Myocyte (in vitro differentiated cells): Measurements from ENCODE around the gene MRPL20. TPM values are rescaled to one million over a fixed set of nuclear protein-coding genes. Genes with fewer than 3 reads are reported as not detected.
"Not testable (repeated sequence)": the region's sequence is repeated elsewhere in the genome, so short reads cannot be mapped to it uniquely, and the experiment has no call there.

Experiments used
- DNase-seq: peaks from one replicate; pipeline ENCODE4 v3.0.0-alpha.2; 2012; ENCODE audit warnings: low read depth
- total RNA-seq: library from RNA; depleted of rRNA; stranded (reverse); fragments of >200 nt; gene quantifications from 2 replicates; pipeline ENCODE4 v1.2.3, GENCODE V29; 2014

MRPL20 gene
- total RNA-seq, 1 donor from 2014 or later: 113 TPM

DNA sequence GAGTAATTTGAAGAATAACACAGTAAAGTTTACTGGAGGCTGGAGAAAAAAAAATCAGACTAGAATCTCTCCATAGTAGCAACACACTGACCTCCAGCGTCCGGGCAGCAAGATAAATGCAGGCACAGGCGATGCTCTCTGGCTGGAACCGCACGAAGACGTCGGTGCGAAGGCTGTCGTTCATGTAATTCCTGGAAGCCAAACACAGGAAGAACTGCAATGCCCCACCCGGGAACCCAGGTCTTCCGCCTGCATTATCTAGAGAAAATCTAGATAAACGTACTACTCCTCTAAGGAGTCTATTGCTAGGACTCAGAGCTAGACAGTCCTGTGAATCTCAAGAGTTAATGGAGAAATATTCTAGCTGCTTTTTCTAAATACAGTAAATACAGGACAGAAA, 16.4 kb downstream of the MRPL20 start:
- DNase-seq: no peak

- no peak for DNase-seq
These were observed 19.0 kb downstream of the MRPL20 start for GRCh38 chr1:1388078-1388472.

- no peak for DNase-seq
These were observed 19.7 kb downstream of the MRPL20 start for GRCh38 chr1:1387098-1388077.

DNA sequence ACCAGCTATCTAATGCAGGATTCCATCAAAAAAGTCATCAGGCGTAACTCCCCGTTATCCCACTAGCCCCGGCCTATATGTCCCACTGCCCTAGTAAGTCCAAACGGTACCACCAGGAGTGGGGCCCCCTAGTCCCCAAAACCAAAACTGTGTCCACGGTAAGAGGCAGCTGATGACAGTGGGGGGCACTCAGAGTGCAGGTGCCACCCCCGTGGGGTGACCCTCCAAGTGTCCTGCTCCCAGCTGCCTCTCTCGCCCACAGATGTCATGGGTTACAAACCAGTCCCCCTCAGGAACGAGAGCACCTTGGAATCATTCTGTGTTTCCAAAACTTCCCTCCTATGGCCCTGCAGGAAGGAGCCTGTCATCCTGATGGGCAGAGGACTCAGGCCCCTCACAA, 21.2 kb downstream of the MRPL20 start:
- DNase-seq: no peak

GRCh38 chr1:1385339-1385738, 21.8 kb downstream of the MRPL20 start:
- DNase-seq: not testable (repeated sequence)

DNA sequence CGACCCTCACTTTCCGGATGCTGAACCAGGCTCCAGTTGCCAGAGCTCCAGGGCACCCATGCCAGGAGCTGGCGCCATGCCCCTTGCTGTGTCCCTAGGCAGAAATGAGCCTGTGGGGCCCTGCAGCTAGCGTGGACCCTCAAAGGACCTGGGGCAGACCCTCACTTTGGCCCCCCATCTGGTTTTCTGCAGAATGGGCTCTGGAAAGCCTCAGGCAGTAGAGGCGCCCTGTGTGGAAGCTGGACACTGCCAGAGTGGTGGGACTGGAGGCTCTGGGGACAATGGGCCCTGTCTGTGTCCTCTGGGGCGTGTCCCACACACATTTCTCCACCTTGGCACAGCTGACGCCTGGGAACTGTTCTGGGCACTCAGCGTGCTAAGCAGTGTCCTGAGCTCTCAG, 25.8 kb downstream of the MRPL20 start:
- no peak for DNase-seq

- DNase-seq: no peak
These were observed 26.2 kb downstream of the MRPL20 start for GRCh38 chr1:1380860-1381259.

GRCh38 chr1:1377540-1378205, 29.4 kb downstream of the MRPL20 start:
- no peak for DNase-seq

GRCh38 chr1:1376551-1377226, 30.4 kb downstream of the MRPL20 start:
- DNase-seq: peak; percentile 24

DNA sequence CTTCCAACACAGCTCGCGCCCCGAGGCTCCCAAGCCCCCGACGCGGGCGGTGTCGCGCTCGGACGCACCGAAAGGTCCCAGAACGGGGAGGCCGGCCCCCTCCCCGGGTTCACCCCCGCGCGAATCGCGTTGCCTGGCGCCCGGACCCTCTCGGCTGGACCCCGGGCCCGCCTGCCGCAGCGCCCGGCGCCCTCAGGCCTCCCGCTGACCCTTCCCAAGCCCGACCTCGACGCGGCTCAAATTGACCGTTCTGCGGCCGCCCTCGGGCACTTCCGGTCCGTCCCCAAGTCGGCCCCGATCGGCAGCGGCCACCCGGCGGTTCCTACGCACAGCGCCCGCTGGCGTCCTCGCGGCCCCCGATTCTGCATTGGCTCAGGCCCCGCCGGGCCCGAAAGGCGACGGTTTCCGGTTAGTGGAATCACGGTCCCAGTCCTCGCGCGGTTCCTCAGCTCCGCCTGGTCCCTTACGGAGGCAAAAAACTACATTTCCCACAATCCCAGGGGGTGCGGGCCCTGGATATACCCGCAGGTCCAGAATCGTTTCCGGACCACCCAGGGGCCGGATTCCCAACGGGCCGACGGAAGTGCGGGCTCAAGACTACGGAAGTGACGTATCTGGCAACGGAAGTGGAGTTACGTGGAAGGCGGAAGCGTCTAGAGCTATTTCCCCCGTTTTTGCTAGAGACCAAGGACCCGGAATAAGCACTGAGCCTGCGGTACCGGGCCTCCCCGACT, 32.0 kb downstream of the MRPL20 start, which contains the start of gene AURKAIP1:
TSS of gene AURKAIP1 (minus strand) at position 279 of the 734 bp plus-strand sequence. CDS start 451 bp downstream, outside the sequence.
- DNase-seq: peak; percentile 100

- peak; percentile 34 for DNase-seq
These were observed 32.5 kb downstream of the MRPL20 start for GRCh38 chr1:1374589-1374928.

DNA sequence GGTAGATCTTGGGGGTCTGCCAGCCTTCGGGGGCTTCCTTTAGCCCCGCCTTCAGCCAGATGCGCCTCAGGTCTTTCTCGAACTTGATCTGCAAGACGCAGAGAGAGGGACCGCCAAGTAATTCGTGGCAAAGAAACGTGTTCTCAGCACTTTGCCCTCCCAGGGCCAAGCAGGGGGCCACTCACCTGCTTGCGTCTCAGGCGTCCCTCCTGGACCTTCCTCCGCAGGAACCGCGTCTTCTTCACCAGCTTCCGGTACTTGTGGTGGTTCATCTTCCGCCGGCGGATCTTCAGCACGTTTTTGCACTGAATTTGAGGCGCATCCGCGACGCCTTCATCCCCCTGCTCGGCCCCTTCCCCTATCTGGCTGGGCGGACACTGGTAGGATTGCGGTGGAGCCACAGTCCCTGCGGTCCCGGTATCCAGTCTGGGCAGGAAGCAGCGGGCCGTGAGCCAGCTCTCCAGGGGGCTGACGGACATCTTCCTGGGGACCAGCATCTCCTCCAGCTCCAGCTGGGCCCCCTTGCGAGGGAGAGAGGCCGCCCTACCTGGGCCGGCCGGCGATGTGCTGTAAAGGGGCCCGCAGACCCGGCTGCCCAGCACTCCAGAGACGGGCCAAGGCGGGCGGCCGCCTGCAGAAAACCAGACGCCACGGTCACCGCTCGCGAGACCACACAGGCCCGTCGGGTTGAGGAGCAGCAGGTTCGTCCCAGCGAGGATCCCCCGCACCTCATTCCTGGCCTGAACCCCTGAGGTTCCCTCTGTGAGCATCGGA, 33.1 kb downstream of the MRPL20 start:
- DNase-seq: no peak

DNA sequence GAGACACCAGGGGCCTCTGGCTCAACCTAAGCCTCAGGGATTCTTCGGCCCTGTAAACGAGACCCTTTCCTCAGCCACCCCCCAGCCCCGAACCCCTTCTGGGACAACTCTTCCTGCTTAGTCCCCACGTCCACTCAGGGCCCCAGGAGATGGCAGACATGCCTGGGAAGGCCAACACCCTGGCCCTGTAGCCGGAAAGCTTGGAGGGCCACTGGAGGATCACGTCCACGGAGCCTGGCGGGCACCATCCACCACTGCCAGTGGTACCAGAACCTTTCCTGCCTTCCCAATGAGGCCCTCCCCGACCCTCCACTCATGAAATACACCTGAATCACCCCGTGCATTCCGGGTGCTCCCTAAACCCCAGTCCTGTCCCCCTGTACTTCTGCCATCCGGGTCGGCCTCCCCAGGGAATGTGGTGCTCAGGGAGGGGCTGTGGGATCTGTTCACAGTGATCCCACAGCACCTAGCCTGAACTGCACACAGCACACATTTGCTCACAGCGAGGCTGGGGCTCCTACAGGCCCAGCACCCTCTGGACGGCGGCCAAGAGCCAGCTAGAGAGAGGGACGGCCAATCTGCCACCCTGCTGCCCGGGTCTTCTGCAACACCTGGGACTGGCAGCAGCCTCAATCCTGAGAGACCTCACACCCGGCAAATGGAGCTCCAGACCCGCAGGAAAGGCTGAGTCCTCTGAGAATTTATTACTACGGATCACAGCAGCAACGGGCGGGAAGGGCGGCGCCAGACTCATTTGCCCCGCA, 33.9 kb downstream of the MRPL20 start:
- DNase-seq: no peak

DNA sequence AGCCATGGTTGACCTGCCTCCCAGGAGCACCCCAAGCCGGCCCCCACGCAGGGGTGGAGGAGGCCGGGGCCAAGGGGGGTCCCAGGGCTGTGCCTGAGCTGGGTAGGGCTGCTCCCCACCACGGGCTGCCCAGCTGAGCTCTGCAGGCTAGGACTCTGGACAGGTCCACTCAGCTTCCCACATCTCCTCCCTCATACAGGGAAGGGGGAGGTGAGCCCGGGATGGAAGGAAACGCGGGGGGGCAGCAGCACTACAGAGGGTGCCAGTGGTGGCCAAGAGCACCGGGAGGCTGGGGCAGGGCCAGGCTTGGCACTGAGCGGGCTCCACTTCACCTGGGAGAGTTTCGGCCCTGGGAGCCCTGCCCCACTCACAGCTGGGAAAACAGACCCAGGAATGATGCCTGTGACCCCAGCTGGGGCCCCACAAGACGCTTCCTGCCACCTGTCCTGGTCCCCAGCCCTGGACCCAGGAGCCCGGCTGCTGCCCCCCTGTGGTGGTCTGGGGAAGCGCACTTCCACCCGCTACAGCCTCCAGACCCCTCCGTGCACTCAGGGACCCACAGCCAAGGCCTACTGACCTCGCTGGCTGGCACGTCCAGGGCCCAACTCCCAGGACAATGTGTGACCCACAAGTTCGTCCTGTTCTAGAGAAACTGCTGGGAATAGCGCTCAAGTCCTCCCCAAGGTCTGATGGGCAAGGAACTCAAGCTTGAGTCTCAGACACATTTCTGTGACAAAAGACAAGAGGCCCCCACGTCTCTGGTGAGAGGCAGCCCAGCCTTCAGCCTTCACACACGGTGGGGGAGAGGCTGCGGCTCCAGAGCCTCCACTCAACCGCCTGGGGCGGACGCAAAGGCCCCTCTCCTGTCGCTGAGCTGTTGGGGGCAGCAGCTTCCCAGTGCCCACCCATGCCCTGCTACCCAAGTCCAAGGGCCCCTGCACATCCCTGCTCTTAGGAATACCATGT, 35.1 kb downstream of the MRPL20 start:
- DNase-seq: peak; percentile 80

DNA sequence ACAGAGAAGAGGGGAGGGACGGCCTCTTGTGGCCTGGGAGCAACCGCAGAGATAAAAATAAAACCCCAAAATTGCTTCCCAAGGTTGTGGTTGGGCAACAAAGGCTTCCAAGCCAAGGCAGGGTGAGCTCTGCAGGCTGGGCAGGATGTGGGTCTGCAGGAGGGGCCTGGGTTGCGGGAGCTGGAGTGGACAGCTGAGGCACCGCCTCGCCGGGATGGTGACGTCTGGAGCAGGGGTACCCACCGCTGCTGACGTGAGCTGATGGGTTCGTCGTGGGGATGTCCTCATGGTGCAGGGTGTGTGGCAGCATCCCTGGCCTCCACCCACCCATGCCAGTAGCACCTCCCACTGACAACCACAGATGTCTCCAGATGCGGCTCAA, 35.7 kb downstream of the MRPL20 start:
- peak; percentile 97 for DNase-seq

DNA sequence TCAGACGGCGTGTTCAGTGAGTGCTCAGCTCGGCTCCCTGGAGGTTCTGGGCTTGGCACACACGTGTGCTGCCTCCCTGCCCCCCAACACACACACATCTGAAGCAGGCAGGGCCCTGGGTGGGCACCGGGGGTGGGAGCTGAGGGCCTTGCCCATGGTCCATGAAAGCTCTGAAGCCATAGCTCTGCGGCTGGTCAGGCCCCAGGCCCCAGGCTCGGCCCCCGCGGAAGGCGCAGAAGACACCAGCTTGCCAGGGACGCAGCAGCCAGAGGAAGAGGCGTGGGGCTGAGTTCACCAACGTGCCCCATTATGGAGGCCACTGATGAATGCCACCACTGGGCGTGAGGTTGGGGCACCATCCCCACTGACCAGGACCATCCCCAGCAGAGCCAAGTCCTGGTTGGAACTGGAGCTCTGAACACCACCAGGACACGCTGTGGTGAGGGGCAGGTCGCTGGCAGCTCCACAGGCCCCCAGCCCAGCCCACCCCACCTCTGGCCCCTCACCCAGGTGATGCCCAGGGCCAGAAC, 36.3 kb downstream of the MRPL20 start:
- DNase-seq: no peak

GRCh38 chr1:1370094-1370493, 37.0 kb downstream of the MRPL20 start:
- not testable (repeated sequence) for DNase-seq

DNA sequence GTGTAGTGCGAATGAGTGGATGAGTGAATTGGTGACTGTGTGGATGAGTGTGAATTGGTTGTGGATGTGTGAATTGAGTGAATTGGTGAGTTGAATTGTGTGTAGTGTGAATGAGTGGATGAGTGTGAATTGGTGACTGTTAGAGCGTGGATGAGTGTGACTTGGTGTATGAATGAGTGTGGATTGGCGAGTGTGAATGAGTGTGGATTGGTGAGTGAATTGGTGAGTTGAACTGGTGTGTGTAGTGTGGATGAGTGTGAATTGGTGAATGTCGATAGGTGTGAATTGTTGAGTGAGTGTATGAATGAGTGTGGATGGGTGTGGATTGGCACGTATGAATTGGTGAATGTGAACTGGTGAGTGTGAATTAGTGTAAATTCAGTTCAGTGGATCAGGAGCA, 39.8 kb downstream of the MRPL20 start:
- no peak for DNase-seq
